Measurements from ENCODE around the gene LRP5.

Gene LRP5

DNA sequence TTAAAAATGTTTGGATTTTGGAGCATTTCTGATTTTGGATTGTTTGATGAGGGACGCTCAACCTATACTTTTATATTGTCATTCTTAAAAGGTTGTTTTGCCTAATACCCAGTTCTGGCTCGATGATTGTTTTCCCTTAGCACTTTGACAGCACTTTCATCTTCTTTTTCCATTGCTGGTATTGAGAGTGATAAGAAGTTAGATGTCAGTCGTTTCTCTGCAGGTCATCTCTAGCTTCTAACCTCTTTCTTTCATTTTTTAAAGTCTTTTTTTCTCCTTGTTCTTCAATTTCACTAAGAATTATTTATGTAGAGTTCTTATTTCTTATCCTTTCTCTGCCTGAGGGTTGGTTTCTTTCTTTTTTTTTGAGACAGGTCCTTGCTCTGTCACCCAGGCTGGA lies 167.0 kb downstream of the LRP5 start:
- no peak for TF ChIP-seq CTCF (IDR thresholded peaks at IDR 0.05; ENCODE audit: insufficient read depth, low read depth, low read length, missing control alignments)
- DNase-seq (ENCODE audit: low read depth): no peak
- H3K4me3 ChIP-seq (ENCODE audit: low read depth, low read length): no peak overlapping the region

GRCh38 chr11:68480193-68480592 lies 167.8 kb downstream of the LRP5 start:
- no peak for TF ChIP-seq CTCF (IDR thresholded peaks at IDR 0.05; ENCODE audit: insufficient read depth, low read depth, low read length, missing control alignments)
- no peak for DNase-seq (ENCODE audit: low read depth)
- H3K4me3 ChIP-seq (ENCODE audit: low read depth, low read length): no peak overlapping the region

GRCh38 chr11:68480852-68481510 lies 168.6 kb downstream of the LRP5 start:
- H3K4me3 ChIP-seq (ENCODE audit: low read depth, low read length): no peak overlapping the region
- no peak for DNase-seq (ENCODE audit: low read depth)
- no peak for TF ChIP-seq CTCF (IDR thresholded peaks at IDR 0.05; ENCODE audit: insufficient read depth, low read depth, low read length, missing control alignments)

DNA sequence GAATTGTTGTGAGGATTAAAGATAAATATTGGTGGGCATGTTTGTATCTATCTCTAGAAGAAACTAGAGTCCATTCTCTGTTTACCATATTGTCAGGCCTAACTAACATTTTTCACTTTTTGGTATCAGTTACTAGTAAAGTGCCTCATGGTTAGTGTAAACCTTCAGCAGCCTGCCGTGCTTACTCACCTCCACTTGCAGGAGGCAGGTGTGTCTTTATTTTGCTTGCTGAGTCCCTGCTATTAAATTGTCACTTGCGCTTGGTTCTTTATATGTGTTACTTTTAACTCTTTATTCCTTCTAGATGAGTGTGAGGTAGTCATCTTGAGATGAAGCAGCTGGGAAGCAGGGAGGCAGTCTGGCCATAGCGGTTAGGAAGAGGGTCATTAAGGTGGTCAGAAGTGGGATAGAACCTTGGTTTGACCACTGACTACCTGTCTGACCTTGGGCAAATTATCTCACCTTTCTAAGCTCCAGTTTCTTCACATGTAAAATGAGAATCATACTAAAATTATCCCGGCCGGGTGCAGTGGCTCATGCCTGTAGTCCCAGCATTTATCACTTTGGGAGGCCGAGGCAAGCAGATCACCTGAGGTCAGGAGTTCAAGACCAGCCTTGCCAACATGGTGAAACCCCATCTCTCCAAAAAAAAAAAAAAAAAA lies 169.3 kb downstream of the LRP5 start:
- H3K4me3 ChIP-seq (ENCODE audit: low read depth, low read length): no peak overlapping the region
- DNase-seq (ENCODE audit: low read depth): no peak
- no peak for TF ChIP-seq CTCF (IDR thresholded peaks at IDR 0.05; ENCODE audit: insufficient read depth, low read depth, low read length, missing control alignments)

DNA sequence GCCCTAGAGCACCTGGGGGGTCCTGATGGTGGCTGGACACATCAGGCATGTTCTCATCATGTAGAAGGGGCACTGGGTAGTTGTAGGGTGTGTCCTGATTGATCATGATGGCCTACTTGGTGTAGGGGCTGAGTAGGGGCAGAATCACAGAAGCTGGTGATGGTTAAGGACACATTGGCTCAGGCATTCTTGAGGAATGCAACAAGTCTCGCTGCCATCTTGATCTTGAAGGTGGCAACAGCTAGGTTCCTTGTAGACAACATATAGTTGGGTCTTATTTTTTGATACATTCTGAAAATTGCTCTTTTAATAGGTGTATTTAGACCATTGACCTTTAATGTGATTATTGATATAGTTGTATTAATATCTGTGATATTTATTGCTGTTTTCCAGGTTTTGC lies 176.2 kb downstream of the LRP5 start:
- no peak for TF ChIP-seq CTCF (IDR thresholded peaks at IDR 0.05; ENCODE audit: insufficient read depth, low read depth, low read length, missing control alignments)
- H3K4me3 ChIP-seq (ENCODE audit: low read depth, low read length): no peak overlapping the region
- no peak for DNase-seq (ENCODE audit: low read depth)

GRCh38 chr11:68495220-68495729 lies 182.9 kb downstream of the LRP5 start:
- no peak for DNase-seq (ENCODE audit: low read depth)
- H3K4me3 ChIP-seq (ENCODE audit: low read depth, low read length): no peak overlapping the region
- no peak for TF ChIP-seq CTCF (IDR thresholded peaks at IDR 0.05; ENCODE audit: insufficient read depth, low read depth, low read length, missing control alignments)
